ENCODE measurements around the gene PLIN4. TPM values are rescaled to one million over a fixed set of nuclear protein-coding genes. Genes with fewer than 3 reads are reported as not detected.

Gene PLIN4
- total RNA-seq, 1 donor from 2014 or later = 0.27 TPM

- no peak for DNase-seq
- H3K27ac Mint-ChIP-seq (ENCODE audit: unreplicated experiment) = no peak within 1 kb of the TSS
- no peaks in the 10 kb centered on the region for H3K4me1 Mint-ChIP-seq (ENCODE audit: low read depth, unreplicated experiment)
- TF ChIP-seq, protein P1, sequence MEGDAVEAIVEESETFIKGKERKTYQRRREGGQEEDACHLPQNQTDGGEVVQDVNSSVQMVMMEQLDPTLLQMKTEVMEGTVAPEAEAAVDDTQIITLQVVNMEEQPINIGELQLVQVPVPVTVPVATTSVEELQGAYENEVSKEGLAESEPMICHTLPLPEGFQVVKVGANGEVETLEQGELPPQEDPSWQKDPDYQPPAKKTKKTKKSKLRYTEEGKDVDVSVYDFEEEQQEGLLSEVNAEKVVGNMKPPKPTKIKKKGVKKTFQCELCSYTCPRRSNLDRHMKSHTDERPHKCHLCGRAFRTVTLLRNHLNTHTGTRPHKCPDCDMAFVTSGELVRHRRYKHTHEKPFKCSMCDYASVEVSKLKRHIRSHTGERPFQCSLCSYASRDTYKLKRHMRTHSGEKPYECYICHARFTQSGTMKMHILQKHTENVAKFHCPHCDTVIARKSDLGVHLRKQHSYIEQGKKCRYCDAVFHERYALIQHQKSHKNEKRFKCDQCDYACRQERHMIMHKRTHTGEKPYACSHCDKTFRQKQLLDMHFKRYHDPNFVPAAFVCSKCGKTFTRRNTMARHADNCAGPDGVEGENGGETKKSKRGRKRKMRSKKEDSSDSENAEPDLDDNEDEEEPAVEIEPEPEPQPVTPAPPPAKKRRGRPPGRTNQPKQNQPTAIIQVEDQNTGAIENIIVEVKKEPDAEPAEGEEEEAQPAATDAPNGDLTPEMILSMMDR (IDR thresholded peaks at IDR 0.05; ENCODE audit: partially characterized antibody, unreplicated experiment) = no peak
- H3K36me3 Mint-ChIP-seq (ENCODE audit: unreplicated experiment) = peaks cover 2% of the 10 kb centered on the region
- H3K27me3 Mint-ChIP-seq (ENCODE audit: unreplicated experiment) = peaks cover 8% of the 10 kb centered on the region
- peaks cover 12% of the 10 kb centered on the region for H3K9me3 Mint-ChIP-seq (ENCODE audit: unreplicated experiment)
- H3K4me3 Mint-ChIP-seq (ENCODE audit: unreplicated experiment) = no peak within 1 kb of the TSS
Observed at GRCh38 chr19:4559569-4559968, 41.3 kb upstream of the PLIN4 start, which contains the start of gene SEMA6B. SEMA6B (minus strand) TSS chr19:4559684; CDS start chr19:4558457, 1,227 bp downstream.

GRCh38 chr19:4557971-4558941 lies 40.0 kb upstream of the PLIN4 start:
- DNase-seq = peak; percentile 79
- Mint-ChIP-seq H3K4me1 (ENCODE audit: low read depth, unreplicated experiment) (no peaks in the 10 kb centered on the region), H3K36me3 (ENCODE audit: unreplicated experiment) (peaks cover 10% of the 10 kb centered on the region), H3K27me3 (ENCODE audit: unreplicated experiment) (peaks cover 10% of the 10 kb centered on the region), H3K27ac (ENCODE audit: unreplicated experiment) (no peak overlapping the region), H3K4me3 (ENCODE audit: unreplicated experiment) (no peak overlapping the region), H3K9me3 (ENCODE audit: unreplicated experiment) (peaks cover 14% of the 10 kb centered on the region)
- TF ChIP-seq, protein P1 (IDR thresholded peaks at IDR 0.05; ENCODE audit: partially characterized antibody, unreplicated experiment) = peak; percentile 100

DNA sequence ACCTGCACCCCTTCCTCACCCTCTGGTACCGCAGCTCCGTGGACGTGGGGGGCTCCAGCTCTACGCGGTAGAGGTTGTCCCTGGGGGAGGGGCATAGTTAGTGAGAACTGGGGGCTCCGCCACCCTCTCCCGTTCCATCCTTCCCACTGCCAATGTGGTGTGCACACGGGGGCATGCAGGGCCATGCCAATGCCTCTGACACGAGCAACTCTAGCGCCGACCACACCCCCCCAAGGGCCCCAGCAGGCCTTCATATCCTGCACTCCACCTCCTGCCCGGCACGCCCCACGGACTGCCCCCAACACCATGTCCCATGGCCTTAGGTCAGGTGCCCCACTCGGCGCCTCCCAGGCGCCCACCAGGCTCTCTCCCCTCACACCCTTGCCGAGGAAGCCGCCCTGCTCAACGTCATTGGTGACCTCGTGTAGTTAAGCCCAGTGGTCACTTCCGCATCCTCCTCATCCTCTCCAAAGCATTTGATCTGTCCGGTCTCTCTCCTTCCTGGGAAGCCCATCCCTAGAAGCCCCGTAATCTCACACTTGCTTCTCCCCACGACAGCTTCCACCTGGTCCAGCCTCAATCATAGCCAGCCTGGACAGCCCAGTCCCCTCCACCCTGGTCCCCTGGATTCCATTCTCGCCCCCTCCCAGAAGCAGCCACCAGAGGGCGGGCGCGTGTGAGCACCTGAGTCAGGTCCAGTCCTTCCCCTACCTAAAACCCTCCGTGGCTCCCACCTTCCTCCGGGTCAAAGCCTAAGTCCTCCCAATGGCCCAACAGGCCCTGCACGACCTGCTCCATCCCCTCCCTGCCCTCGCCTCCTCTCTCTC lies 39.1 kb upstream of the PLIN4 start:
- peaks cover 18% of the 10 kb centered on the region for H3K9me3 Mint-ChIP-seq (ENCODE audit: unreplicated experiment)
- peaks cover 16% of the 10 kb centered on the region for H3K36me3 Mint-ChIP-seq (ENCODE audit: unreplicated experiment)
- TF ChIP-seq, protein P1 (IDR thresholded peaks at IDR 0.05; ENCODE audit: partially characterized antibody, unreplicated experiment) = no peak
- no peak for DNase-seq
- H3K4me3 Mint-ChIP-seq (ENCODE audit: unreplicated experiment) = no peak overlapping the region
- peaks cover 15% of the 10 kb centered on the region for H3K27me3 Mint-ChIP-seq (ENCODE audit: unreplicated experiment)
- H3K4me1 Mint-ChIP-seq (ENCODE audit: low read depth, unreplicated experiment) = no peaks in the 10 kb centered on the region
- no peak overlapping the region for H3K27ac Mint-ChIP-seq (ENCODE audit: unreplicated experiment)

DNA sequence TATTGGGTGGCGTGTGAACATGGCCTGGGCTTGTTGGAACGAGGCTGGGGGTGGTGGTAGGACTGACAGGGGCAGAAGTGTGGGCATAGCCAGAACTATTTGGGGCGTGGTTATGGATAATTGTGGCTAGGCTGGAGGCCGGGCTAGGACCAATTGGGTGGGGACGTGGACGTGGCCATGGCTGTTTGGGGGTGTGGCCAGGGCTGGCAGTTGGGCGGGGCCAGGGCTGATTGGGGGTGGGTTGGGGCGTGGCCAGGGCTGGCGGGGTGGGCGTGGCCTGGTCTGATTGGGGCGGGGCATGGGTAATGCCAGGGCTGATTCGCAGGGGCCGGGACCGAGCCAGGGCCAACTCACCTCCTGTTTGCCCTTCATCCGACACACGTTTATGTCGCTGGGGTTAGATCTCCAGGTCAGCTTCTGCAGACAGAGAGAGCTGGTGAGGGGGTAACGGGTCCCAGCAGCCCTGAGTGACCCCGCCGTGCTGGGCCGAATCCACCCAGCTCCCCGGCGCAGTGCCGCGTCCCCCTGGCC lies 38.4 kb upstream of the PLIN4 start:
- H3K27me3 Mint-ChIP-seq (ENCODE audit: unreplicated experiment) = peaks cover 19% of the 10 kb centered on the region
- H3K4me3 Mint-ChIP-seq (ENCODE audit: unreplicated experiment) = no peak overlapping the region
- DNase-seq = peak; percentile 58
- TF ChIP-seq, protein P1 (IDR thresholded peaks at IDR 0.05; ENCODE audit: partially characterized antibody, unreplicated experiment) = no peak
- peaks cover 19% of the 10 kb centered on the region for H3K36me3 Mint-ChIP-seq (ENCODE audit: unreplicated experiment)
- H3K9me3 Mint-ChIP-seq (ENCODE audit: unreplicated experiment) = peaks cover 21% of the 10 kb centered on the region
- no peaks in the 10 kb centered on the region for H3K4me1 Mint-ChIP-seq (ENCODE audit: low read depth, unreplicated experiment)
- H3K27ac Mint-ChIP-seq (ENCODE audit: unreplicated experiment) = peak overlapping the region; percentile 72

All from glutamatergic neuron (in vitro differentiated cells).